WTC11 (cell line): Measurements from ENCODE around the gene RUVBL2. TPM values are rescaled to one million over a fixed set of nuclear protein-coding genes. Genes with fewer than 3 reads are reported as not detected.

ENCODE experiments used
- ATAC-seq: fragments of 200-7000 bp; cut with Tn5 transposase; 2 replicates; pipeline ENCODE4 v1.10.0; 2021; ENCODE audit warnings: mild to moderate bottlenecking, moderate library complexity
- CTCF ChIA-PET: fragments of 300-600 bp; sonication (Branson Sonifier 250); formaldehyde crosslinking; loops from one replicate; lab custom pipeline; 2021; ENCODE audit warnings: antibody characterized with exemption; lab: Charles Lee
- POLR2A ChIA-PET: fragments of 350-600 bp; sonication (Branson Sonifier 250); formaldehyde crosslinking; loops from one replicate; lab custom pipeline; 2021; ENCODE audit warnings: antibody characterized with exemption; lab: Charles Lee
- DNase-seq: peaks from one replicate; pipeline ENCODE4 v3.0.0; 2021; ENCODE audit warnings: low spot score
- H3K27ac Mint-ChIP-seq: 2 replicates; pipeline ENCODE4 v1.8.0; 2021; ENCODE audit warnings: mixed read lengths
- H3K27me3 Mint-ChIP-seq: 2 replicates; pipeline ENCODE4 v1.8.0; 2021; ENCODE audit warnings: low read depth, mild to moderate bottlenecking, moderate library complexity, mixed read lengths
- H3K36me3 Mint-ChIP-seq: 2 replicates; pipeline ENCODE4 v1.8.0; 2021; ENCODE audit warnings: mixed read lengths
- H3K4me1 Mint-ChIP-seq: 2 replicates; pipeline ENCODE4 v1.8.0; 2022; ENCODE audit warnings: mixed read lengths
- H3K4me3 Mint-ChIP-seq: 2 replicates; pipeline ENCODE4 v1.8.0; 2021; ENCODE audit warnings: mild to moderate bottlenecking, moderate library complexity, mixed read lengths
- H3K9me3 Mint-ChIP-seq: 2 replicates; pipeline ENCODE4 v1.8.0; 2021; ENCODE audit warnings: mixed read lengths
- AR ChIP-seq: fragments of 250-450 bp; sonication (Bioruptor Pico); IDR thresholded peaks from 2 replicates; pipeline ENCODE4 v1.9.0; 2021; ENCODE audit warnings: mild to moderate bottlenecking
- ARID4B ChIP-seq: sonication (generic); formaldehyde crosslinking; IDR thresholded peaks from 2 replicates; pipeline ENCODE4 v1.8.0; 2023; ENCODE audit warnings: missing genetic modification reagents, mild to moderate bottlenecking, borderline replicate concordance
- ATF1 ChIP-seq: sonication (generic); formaldehyde crosslinking; IDR thresholded peaks from 2 replicates; pipeline ENCODE4 v1.8.1; 2023; ENCODE audit warnings: mild to moderate bottlenecking, moderate library complexity, missing genetic modification reagents
- ATF2 ChIP-seq: sonication (generic); formaldehyde crosslinking; IDR thresholded peaks from 2 replicates; pipeline ENCODE4 v1.8.1; 2022; ENCODE audit warnings: low read depth, missing genetic modification reagents, borderline replicate concordance
- ATF6 ChIP-seq: sonication (generic); formaldehyde crosslinking; IDR thresholded peaks from 2 replicates; pipeline ENCODE4 v1.8.1; 2023; ENCODE audit warnings: mild to moderate bottlenecking, missing genetic modification reagents
- CTCF ChIP-seq: fragments of 200-600 bp; IDR thresholded peaks from 2 replicates; pipeline ENCODE4 v1.8.0; 2022; ENCODE audit warnings: antibody characterized with exemption
- E2F1 ChIP-seq: sonication (generic); formaldehyde crosslinking; IDR thresholded peaks from 2 replicates; pipeline ENCODE4 v1.8.0; 2022; ENCODE audit warnings: mild to moderate bottlenecking, missing genetic modification reagents
- ETV6 ChIP-seq: sonication (generic); formaldehyde crosslinking; IDR thresholded peaks from 2 replicates; pipeline ENCODE4 v1.8.1; 2022; ENCODE audit warnings: mild to moderate bottlenecking, missing genetic modification reagents
- FOXK1 ChIP-seq: sonication (generic); formaldehyde crosslinking; IDR thresholded peaks from 2 replicates; pipeline ENCODE4 v1.8.0; 2022; ENCODE audit warnings: mild to moderate bottlenecking, moderate library complexity, missing genetic modification reagents
- FOXP1 ChIP-seq: sonication (generic); formaldehyde crosslinking; IDR thresholded peaks from 2 replicates; pipeline ENCODE4 v1.8.0; 2022; ENCODE audit warnings: missing genetic modification reagents, mild to moderate bottlenecking, moderate library complexity, borderline replicate concordance
- JAZF1 ChIP-seq: fragments of 250-450 bp; sonication (Bioruptor Pico); IDR thresholded peaks from 2 replicates; pipeline ENCODE4 v1.9.0; 2021; ENCODE audit warnings: moderate library complexity, mild to moderate bottlenecking, inconsistent platforms
- MYBL2 ChIP-seq: sonication (generic); formaldehyde crosslinking; IDR thresholded peaks from 2 replicates; pipeline ENCODE4 v1.8.1; 2023; ENCODE audit warnings: mild to moderate bottlenecking, moderate library complexity, missing genetic modification reagents
- NFE2L1 ChIP-seq: sonication (generic); formaldehyde crosslinking; IDR thresholded peaks from 2 replicates; pipeline ENCODE4 v1.8.1; 2023; ENCODE audit warnings: missing genetic modification reagents
- PREB ChIP-seq: sonication (generic); formaldehyde crosslinking; IDR thresholded peaks from 2 replicates; pipeline ENCODE4 v1.8.1; 2022; ENCODE audit warnings: mild to moderate bottlenecking, missing genetic modification reagents, moderate library complexity, borderline replicate concordance
- RORB ChIP-seq: fragments of 250-450 bp; sonication (Bioruptor Pico); IDR thresholded peaks from 2 replicates; pipeline ENCODE4 v1.9.0; 2021; ENCODE audit warnings: mild to moderate bottlenecking
- SP1 ChIP-seq: sonication (generic); formaldehyde crosslinking; conservative IDR thresholded peaks from 2 replicates; pipeline ENCODE4 v1.8.1; 2022; ENCODE audit warnings: missing genetic modification reagents
- TCF7 ChIP-seq: sonication (generic); formaldehyde crosslinking; IDR thresholded peaks from 2 replicates; pipeline ENCODE4 v1.8.0; 2022; ENCODE audit warnings: mild to moderate bottlenecking, low read depth, missing genetic modification reagents, moderate library complexity
- total RNA-seq: library from RNA; stranded (reverse); gene quantifications from 3 replicates; pipeline ENCODE4 v1.2.3, GENCODE V29; 2021

RUVBL2 gene
- total RNA-seq, 1 experiment from 2014 or later, result 178 TPM

GRCh38 chr19:48965040-48965805 is 28.5 kb upstream of the RUVBL2 start, which contains the start of gene FTL (continued):
- TF ChIP-seq ATF6 (CRISPR knock-in tag), result no peak
- TF ChIP-seq AR (CRISPR knock-in tag), result peak; percentile 59; the same call in 1 of the 2 replicates
- peak; percentile 5; the same call in 1 of the 2 replicates for TF ChIP-seq FOXP1 (CRISPR knock-in tag)
- peak; percentile 71; the same call in 1 of the 2 replicates for TF ChIP-seq FOXK1
- TF ChIP-seq NFE2L1, result no peak
- peak; percentile 83; the same call in 1 of the 2 replicates for TF ChIP-seq RORB (CRISPR knock-in tag)
- TF ChIP-seq CTCF, result no peak
- peak; percentile 72 for TF ChIP-seq SP1 (CRISPR knock-in tag)
- 0 out of 2 replicates have a peak, but pooled peaks have one; percentile 29 for TF ChIP-seq PREB (CRISPR knock-in tag)
- peak; percentile 49; the same call in 1 of the 2 replicates for TF ChIP-seq ATF1 (CRISPR knock-in tag)
- peak; percentile 77; the same call in 1 of the 2 replicates for TF ChIP-seq ETV6 (CRISPR knock-in tag)
- no peak for TF ChIP-seq JAZF1
- TF ChIP-seq, all 79 proteins: peak for 25

- H3K9me3 Mint-ChIP-seq, result peaks cover 4% of the 10 kb centered on the region
- no peaks in the 10 kb centered on the region for H3K27me3 Mint-ChIP-seq
- peak overlapping the region; percentile 99 for H3K4me3 Mint-ChIP-seq
- ATAC-seq, result peak; percentile 16
- peak; percentile 91 for DNase-seq
- H3K4me1 Mint-ChIP-seq, result peaks cover 37% of the 10 kb centered on the region
- CTCF ChIA-PET, result interaction anchor here (1.0 to 2.6 kb wide), 4 partner anchors 27 to 170 kb away, joined by 5 to 13 read pairs (median 8); partner anchors contain the start of genes GYS1 and RUVBL2
- H3K36me3 Mint-ChIP-seq, result peaks cover 48% of the 10 kb centered on the region
- POLR2A ChIA-PET, result interaction anchor here (1.3 to 1.5 kb wide), 3 partner anchors 12 to 128 kb away, joined by 3 to 5 read pairs (median 4); partner anchors contain the start of gene BAX
- peak overlapping the region; percentile 93 for H3K27ac Mint-ChIP-seq
- 0 out of 2 replicates have a peak, but pooled peaks have one; percentile 19 for TF ChIP-seq ATF2
- 0 out of 2 replicates have a peak, but pooled peaks have one; percentile 40 for TF ChIP-seq MYBL2 (CRISPR knock-in tag)
- 0 out of 2 replicates have a peak, but pooled peaks have one; percentile 14 for TF ChIP-seq ARID4B (CRISPR knock-in tag)
- 0 out of 2 replicates have a peak, but pooled peaks have one; percentile 33 for TF ChIP-seq TCF7 (CRISPR knock-in tag)
- no peak for TF ChIP-seq E2F1 (CRISPR knock-in tag)
These were observed 27.7 kb upstream of the RUVBL2 start for GRCh38 chr19:48965806-48966540.
